ENCODE measurements around the gene ETNK2. TPM values are rescaled to one million over a fixed set of nuclear protein-coding genes. Genes with fewer than 3 reads are reported as not detected.

ETNK2 gene
- polyA plus RNA-seq, 1 experiment: 25.6 TPM

GRCh38 chr1:204178487-204179281, 26.8 kb upstream of the ETNK2 start:
- TF ChIP-seq, protein P1, sequence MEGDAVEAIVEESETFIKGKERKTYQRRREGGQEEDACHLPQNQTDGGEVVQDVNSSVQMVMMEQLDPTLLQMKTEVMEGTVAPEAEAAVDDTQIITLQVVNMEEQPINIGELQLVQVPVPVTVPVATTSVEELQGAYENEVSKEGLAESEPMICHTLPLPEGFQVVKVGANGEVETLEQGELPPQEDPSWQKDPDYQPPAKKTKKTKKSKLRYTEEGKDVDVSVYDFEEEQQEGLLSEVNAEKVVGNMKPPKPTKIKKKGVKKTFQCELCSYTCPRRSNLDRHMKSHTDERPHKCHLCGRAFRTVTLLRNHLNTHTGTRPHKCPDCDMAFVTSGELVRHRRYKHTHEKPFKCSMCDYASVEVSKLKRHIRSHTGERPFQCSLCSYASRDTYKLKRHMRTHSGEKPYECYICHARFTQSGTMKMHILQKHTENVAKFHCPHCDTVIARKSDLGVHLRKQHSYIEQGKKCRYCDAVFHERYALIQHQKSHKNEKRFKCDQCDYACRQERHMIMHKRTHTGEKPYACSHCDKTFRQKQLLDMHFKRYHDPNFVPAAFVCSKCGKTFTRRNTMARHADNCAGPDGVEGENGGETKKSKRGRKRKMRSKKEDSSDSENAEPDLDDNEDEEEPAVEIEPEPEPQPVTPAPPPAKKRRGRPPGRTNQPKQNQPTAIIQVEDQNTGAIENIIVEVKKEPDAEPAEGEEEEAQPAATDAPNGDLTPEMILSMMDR (IDR thresholded peaks at IDR 0.05; ENCODE audit: low read depth, low read length): no peak
- ChIA-PET POLR2A (no interaction called here), CTCF (interaction anchor here (1.0 to 1.2 kb wide), 4 partner anchors 16 to 185 kb away, joined by 3 to 9 read pairs (median 5); no protein-coding TSS in a partner anchor)
- Histone ChIP-seq H3K4me3 (ENCODE audit: low read depth, low read length) (no peak overlapping the region), H3K27me3 (ENCODE audit: control insufficient read depth, insufficient read depth, low read length) (no peaks in the 10 kb centered on the region), H3K9me3 (ENCODE audit: control insufficient read depth, insufficient read depth, low read length) (no peaks in the 10 kb centered on the region), H3K27ac (ENCODE audit: low read depth, low read length) (no peak overlapping the region)
- DNase-seq (ENCODE audit: low read depth, low spot score): no peak

- no peak overlapping the region for H3K4me3 ChIP-seq (ENCODE audit: low read depth, low read length)
- H3K9me3 ChIP-seq (ENCODE audit: control insufficient read depth, insufficient read depth, low read length): no peaks in the 10 kb centered on the region
- no peak overlapping the region for H3K27ac ChIP-seq (ENCODE audit: low read depth, low read length)
- H3K27me3 ChIP-seq (ENCODE audit: control insufficient read depth, insufficient read depth, low read length): no peaks in the 10 kb centered on the region
- DNase-seq (ENCODE audit: low read depth, low spot score): no peak
- ChIA-PET POLR2A (no interaction called here), CTCF (interaction anchor here (3.0 kb wide), 1 partner anchor 222 kb away, joined by 8 read pairs; no protein-coding TSS in a partner anchor)
- TF ChIP-seq, protein P1 (IDR thresholded peaks at IDR 0.05; ENCODE audit: low read depth, low read length): no peak
Observed at GRCh38 chr1:204177133-204177532, 25.3 kb upstream of the ETNK2 start.

GRCh38 chr1:204176049-204176448, 24.2 kb upstream of the ETNK2 start:
- CTCF ChIA-PET: interaction anchor here (0.7 to 5.3 kb wide), 4 partner anchors 13 to 223 kb away, joined by 3 to 33 read pairs (median 10); no protein-coding TSS in a partner anchor
- POLR2A ChIA-PET: no interaction called here
- H3K4me3 ChIP-seq (ENCODE audit: low read depth, low read length): no peak overlapping the region

DNA sequence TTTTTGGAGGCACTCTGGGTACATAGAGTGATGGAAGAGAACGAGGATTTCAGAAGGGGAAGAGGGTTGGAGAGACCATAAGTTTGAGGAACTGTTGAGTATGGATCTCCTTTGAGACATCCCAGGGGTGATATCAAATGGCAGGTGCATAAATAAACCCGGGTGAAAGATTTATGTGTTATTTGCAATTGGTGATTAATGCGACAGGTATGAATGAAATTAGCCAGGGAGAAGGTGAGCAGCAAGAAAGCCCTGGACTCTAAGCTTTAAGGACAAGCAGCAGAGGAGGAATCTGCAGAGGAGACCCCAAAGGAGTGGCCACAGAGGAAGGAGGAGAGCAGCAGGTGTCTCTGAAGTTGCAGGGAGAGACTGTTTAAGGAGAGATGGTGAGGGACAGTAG, 23.1 kb upstream of the ETNK2 start:
- CTCF ChIA-PET: interaction anchor here (1.8 to 5.3 kb wide), 3 partner anchors 12 to 224 kb away, joined by 8 to 33 read pairs (median 12); no protein-coding TSS in a partner anchor
- POLR2A ChIA-PET: no interaction called here

More at GRCh38 chr1:204176049-204176448, 24.2 kb upstream of the ETNK2 start:
- no peak for DNase-seq (ENCODE audit: low read depth, low spot score)
- H3K9me3 ChIP-seq (ENCODE audit: control insufficient read depth, insufficient read depth, low read length): no peaks in the 10 kb centered on the region; the same call in 1 of the 2 replicates
- no peak overlapping the region for H3K27ac ChIP-seq (ENCODE audit: low read depth, low read length)
- TF ChIP-seq, protein P1 (IDR thresholded peaks at IDR 0.05; ENCODE audit: low read depth, low read length): no peak
- H3K27me3 ChIP-seq (ENCODE audit: control insufficient read depth, insufficient read depth, low read length): no peaks in the 10 kb centered on the region

More for the DNA sequence above, 23.1 kb upstream of the ETNK2 start:
- Histone ChIP-seq H3K4me3 (ENCODE audit: low read depth, low read length) (no peak overlapping the region), H3K9me3 (ENCODE audit: control insufficient read depth, insufficient read depth, low read length) (peaks cover 3% of the 10 kb centered on the region), H3K27ac (ENCODE audit: low read depth, low read length) (no peak overlapping the region), H3K27me3 (ENCODE audit: control insufficient read depth, insufficient read depth, low read length) (no peaks in the 10 kb centered on the region)
- no peak for DNase-seq (ENCODE audit: low read depth, low spot score)
- TF ChIP-seq, protein P1 (IDR thresholded peaks at IDR 0.05; ENCODE audit: low read depth, low read length): no peak

All from AG04450 (cell line).